ENCODE data around the gene LOC101059915.
"Not testable (repeated sequence)": the region's sequence is repeated elsewhere in the genome, so short reads cannot be mapped to it uniquely, and the experiment has no call there.

Gene LOC101059915

DNA sequence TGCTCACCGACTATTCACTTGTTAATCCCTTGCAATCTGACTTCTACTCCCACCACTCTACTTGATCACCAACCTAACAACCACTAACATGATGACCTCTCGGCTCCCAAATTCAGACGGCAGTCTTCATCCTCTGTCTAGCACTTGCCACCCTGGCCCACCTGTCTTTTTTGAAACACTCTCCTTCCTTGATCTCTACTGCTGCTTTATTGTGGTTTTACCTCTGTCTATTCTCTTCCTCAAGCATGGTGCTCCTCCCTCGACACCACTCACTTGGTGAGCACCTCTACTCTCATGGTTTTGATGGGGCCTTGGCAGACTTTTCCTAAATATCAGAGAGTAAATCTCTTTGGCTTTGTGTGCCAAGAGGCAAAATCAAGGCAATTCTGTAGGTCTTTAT is 27.3 kb upstream of the LOC101059915 start:
- TF ChIP-seq, protein P1, sequence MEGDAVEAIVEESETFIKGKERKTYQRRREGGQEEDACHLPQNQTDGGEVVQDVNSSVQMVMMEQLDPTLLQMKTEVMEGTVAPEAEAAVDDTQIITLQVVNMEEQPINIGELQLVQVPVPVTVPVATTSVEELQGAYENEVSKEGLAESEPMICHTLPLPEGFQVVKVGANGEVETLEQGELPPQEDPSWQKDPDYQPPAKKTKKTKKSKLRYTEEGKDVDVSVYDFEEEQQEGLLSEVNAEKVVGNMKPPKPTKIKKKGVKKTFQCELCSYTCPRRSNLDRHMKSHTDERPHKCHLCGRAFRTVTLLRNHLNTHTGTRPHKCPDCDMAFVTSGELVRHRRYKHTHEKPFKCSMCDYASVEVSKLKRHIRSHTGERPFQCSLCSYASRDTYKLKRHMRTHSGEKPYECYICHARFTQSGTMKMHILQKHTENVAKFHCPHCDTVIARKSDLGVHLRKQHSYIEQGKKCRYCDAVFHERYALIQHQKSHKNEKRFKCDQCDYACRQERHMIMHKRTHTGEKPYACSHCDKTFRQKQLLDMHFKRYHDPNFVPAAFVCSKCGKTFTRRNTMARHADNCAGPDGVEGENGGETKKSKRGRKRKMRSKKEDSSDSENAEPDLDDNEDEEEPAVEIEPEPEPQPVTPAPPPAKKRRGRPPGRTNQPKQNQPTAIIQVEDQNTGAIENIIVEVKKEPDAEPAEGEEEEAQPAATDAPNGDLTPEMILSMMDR (IDR thresholded peaks at IDR 0.05; ENCODE audit: unreplicated experiment) = no peak
- Mint-ChIP-seq H3K36me3 (ENCODE audit: insufficient read depth, unreplicated experiment) (no peaks in the 10 kb centered on the region), H3K27me3 (ENCODE audit: insufficient read depth, unreplicated experiment) (peaks cover 24% of the 10 kb centered on the region), H3K4me1 (ENCODE audit: insufficient read depth, unreplicated experiment) (no peaks in the 10 kb centered on the region), H3K27ac (ENCODE audit: low read depth, unreplicated experiment) (no peak overlapping the region), H3K4me3 (ENCODE audit: unreplicated experiment) (no peak overlapping the region), H3K9me3 (ENCODE audit: unreplicated experiment) (no peaks in the 10 kb centered on the region)
- CTCF ChIA-PET = no interaction called here
- intact Hi-C loops (cut with micrococcal nuclease) = no loop called here
- POLR2A ChIA-PET = no interaction called here
- no TSS peak for BruUV-seq (replicated peaks)
- no peak for DNase-seq (ENCODE audit: unreplicated experiment)

DNA sequence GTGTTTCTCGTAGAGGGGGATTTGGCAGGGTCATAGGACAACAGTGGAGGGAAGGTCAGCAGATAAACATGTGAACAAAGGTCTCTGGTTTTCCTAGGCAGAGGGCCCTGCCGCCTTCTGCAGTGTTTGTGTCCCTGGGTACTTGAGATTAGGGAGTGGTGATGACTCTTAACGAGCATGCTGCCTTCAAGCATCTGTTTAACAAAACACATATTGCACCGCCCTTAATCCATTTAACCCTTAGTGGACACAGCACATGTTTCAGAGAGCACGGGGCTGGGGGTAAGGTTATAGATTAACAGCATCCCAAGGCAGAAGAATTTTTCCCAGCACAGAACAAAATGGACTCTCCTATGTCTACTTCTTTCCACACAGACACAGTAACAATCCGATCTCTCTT is 22.9 kb upstream of the LOC101059915 start:
- H3K9me3 Mint-ChIP-seq (ENCODE audit: unreplicated experiment); H3K36me3 Mint-ChIP-seq (ENCODE audit: insufficient read depth, unreplicated experiment); intact Hi-C loops (cut with micrococcal nuclease); DNase-seq (ENCODE audit: unreplicated experiment); H3K4me1 Mint-ChIP-seq (ENCODE audit: insufficient read depth, unreplicated experiment); H3K4me3 Mint-ChIP-seq (ENCODE audit: unreplicated experiment); BruUV-seq (replicated peaks); H3K27ac Mint-ChIP-seq (ENCODE audit: low read depth, unreplicated experiment); CTCF ChIA-PET; POLR2A ChIA-PET: not testable (repeated sequence)
- peaks cover 24% of the 10 kb centered on the region for H3K27me3 Mint-ChIP-seq (ENCODE audit: insufficient read depth, unreplicated experiment)

GRCh38 chrX:71650333-71650969 is 16.9 kb upstream of the LOC101059915 start:
- Mint-ChIP-seq H3K27me3 (ENCODE audit: insufficient read depth, unreplicated experiment) (no peaks in the 10 kb centered on the region), H3K9me3 (ENCODE audit: unreplicated experiment) (no peaks in the 10 kb centered on the region), H3K36me3 (ENCODE audit: insufficient read depth, unreplicated experiment) (no peaks in the 10 kb centered on the region), H3K4me3 (ENCODE audit: unreplicated experiment) (no peak overlapping the region), H3K27ac (ENCODE audit: low read depth, unreplicated experiment) (no peak overlapping the region), H3K4me1 (ENCODE audit: insufficient read depth, unreplicated experiment) (no peaks in the 10 kb centered on the region)
- TF ChIP-seq, protein P1 (IDR thresholded peaks at IDR 0.05; ENCODE audit: unreplicated experiment) = no peak
- no peak for DNase-seq (ENCODE audit: unreplicated experiment)
- POLR2A ChIA-PET = no interaction called here
- intact Hi-C loops (cut with micrococcal nuclease) = no loop called here
- CTCF ChIA-PET = interaction anchor here (0.6 kb wide), 2 partner anchors 14 to 85 kb away, joined by 3 read pairs; no protein-coding TSS in a partner anchor
- no TSS peak for BruUV-seq (replicated peaks)

DNA sequence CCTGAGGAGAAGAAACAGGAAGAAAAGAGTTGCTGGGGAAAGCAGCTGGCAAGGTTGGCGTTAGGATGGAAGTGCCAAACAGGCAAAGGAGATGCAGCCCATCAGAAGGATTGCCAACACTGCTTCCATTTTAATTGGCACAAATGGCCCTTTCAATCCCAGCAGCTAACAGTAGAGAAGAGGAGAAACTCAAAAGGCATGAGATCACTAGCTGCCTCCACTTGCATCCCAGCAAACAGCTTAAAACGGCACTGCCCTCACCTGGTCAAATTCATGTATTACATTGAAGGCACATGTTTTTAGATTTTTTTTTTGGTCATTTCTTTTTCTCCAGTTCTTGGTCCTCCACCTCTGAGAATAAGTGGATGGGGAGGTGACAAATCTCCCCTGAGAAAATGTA is 14.9 kb upstream of the LOC101059915 start:
- Mint-ChIP-seq H3K27me3 (ENCODE audit: insufficient read depth, unreplicated experiment) (peaks cover 19% of the 10 kb centered on the region), H3K4me3 (ENCODE audit: unreplicated experiment) (no peak overlapping the region), H3K4me1 (ENCODE audit: insufficient read depth, unreplicated experiment) (no peaks in the 10 kb centered on the region), H3K36me3 (ENCODE audit: insufficient read depth, unreplicated experiment) (no peaks in the 10 kb centered on the region), H3K9me3 (ENCODE audit: unreplicated experiment) (peaks cover 9% of the 10 kb centered on the region), H3K27ac (ENCODE audit: low read depth, unreplicated experiment) (no peak overlapping the region)
- TF ChIP-seq, protein P1 (IDR thresholded peaks at IDR 0.05; ENCODE audit: unreplicated experiment) = peak; percentile 62
- ChIA-PET POLR2A (interaction anchor here (0.7 kb wide), 1 partner anchor 207 kb away, joined by 3 read pairs; no protein-coding TSS in a partner anchor), CTCF (interaction anchor here (0.6 to 0.7 kb wide), 4 partner anchors 89 to 691 kb away, joined by 3 read pairs; no protein-coding TSS in a partner anchor)
- no TSS peak for BruUV-seq (replicated peaks)
- peak; percentile 56 for DNase-seq (ENCODE audit: unreplicated experiment)
- intact Hi-C loops (cut with micrococcal nuclease) = no loop called here

GRCh38 chrX:71653344-71653743 is 14.0 kb upstream of the LOC101059915 start:
- no peak for DNase-seq (ENCODE audit: unreplicated experiment)
- intact Hi-C loops (cut with micrococcal nuclease) = no loop called here
- Mint-ChIP-seq H3K4me1 (ENCODE audit: insufficient read depth, unreplicated experiment) (no peaks in the 10 kb centered on the region), H3K4me3 (ENCODE audit: unreplicated experiment) (no peak overlapping the region), H3K27ac (ENCODE audit: low read depth, unreplicated experiment) (no peak overlapping the region), H3K27me3 (ENCODE audit: insufficient read depth, unreplicated experiment) (peaks cover 22% of the 10 kb centered on the region), H3K36me3 (ENCODE audit: insufficient read depth, unreplicated experiment) (no peaks in the 10 kb centered on the region), H3K9me3 (ENCODE audit: unreplicated experiment) (peaks cover 9% of the 10 kb centered on the region)
- TF ChIP-seq, protein P1 (IDR thresholded peaks at IDR 0.05; ENCODE audit: unreplicated experiment) = no peak
- BruUV-seq (replicated peaks) = no TSS peak
- CTCF ChIA-PET = no interaction called here
- POLR2A ChIA-PET = no interaction called here
